Suprapubic skin (tissue), 4 donors: ENCODE data around the gene NUP107.

Experiments
- EP300 ChIP-seq: sonication (generic); formaldehyde crosslinking; IDR thresholded peaks from one replicate; pipeline ENCODE4 v1.6.1; 2017; ENCODE audit warnings: antibody characterized with exemption
- POLR2A ChIP-seq, 2 donors: fragments of 450-650 bp; IDR thresholded peaks; one replicate each; pipeline ENCODE4 v1.6.1; 2017; ENCODE audit warnings: antibody characterized with exemption in 2 of 2, mild to moderate bottlenecking in 2 of 2, moderate library complexity in 2 of 2
- POLR2AphosphoS5 ChIP-seq, 3 donors: sonication (generic); formaldehyde crosslinking; IDR thresholded peaks; one replicate each; pipeline ENCODE4 v1.6.1; 2017; ENCODE audit warnings: antibody characterized with exemption in 3 of 3
- TF ChIP-seq, protein P1 (sequence below), 2 donors: fragments of 200-600 bp in 1 of 2; fragments of 450-650 bp in 1 of 2; sonication (generic) in 1 of 2; IDR thresholded peaks; one replicate each; pipeline ENCODE4 v1.5.1; 2016 to 2019; ENCODE audit warnings: antibody characterized with exemption in 2 of 2, mild to moderate bottlenecking in 1 of 2, moderate library complexity in 1 of 2

DNA sequence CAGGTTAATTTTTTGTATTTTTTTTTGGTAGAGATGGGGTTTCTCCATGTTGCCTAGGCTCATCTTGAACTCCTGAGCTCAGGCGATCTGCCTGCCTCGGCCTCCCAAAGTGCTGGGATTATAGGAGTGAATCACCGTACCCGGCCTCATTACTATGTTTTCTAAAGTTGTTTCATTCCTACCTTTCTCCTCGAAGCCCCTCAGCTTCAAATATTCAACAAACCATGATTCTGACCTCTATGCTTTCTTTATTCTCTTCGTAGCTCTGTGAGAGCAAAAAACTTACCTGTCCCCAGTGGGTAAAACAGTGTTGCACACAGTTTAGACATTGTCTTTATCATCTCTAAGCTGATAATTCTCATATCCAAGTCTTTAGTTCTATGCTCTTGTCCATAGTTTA lies 95.0 kb downstream of the NUP107 start:
- TF ChIP-seq EP300: no peak
- no peak for TF ChIP-seq POLR2A (IDR thresholded peaks at IDR 0.05)
- TF ChIP-seq, protein P1, sequence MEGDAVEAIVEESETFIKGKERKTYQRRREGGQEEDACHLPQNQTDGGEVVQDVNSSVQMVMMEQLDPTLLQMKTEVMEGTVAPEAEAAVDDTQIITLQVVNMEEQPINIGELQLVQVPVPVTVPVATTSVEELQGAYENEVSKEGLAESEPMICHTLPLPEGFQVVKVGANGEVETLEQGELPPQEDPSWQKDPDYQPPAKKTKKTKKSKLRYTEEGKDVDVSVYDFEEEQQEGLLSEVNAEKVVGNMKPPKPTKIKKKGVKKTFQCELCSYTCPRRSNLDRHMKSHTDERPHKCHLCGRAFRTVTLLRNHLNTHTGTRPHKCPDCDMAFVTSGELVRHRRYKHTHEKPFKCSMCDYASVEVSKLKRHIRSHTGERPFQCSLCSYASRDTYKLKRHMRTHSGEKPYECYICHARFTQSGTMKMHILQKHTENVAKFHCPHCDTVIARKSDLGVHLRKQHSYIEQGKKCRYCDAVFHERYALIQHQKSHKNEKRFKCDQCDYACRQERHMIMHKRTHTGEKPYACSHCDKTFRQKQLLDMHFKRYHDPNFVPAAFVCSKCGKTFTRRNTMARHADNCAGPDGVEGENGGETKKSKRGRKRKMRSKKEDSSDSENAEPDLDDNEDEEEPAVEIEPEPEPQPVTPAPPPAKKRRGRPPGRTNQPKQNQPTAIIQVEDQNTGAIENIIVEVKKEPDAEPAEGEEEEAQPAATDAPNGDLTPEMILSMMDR (IDR thresholded peaks at IDR 0.05): no peak
- no peak for TF ChIP-seq POLR2AphosphoS5 (IDR thresholded peaks at IDR 0.05)
